Mammary epithelial cell (primary cell): ENCODE data around the gene ZNF597.

Experiments used
- CTCF ChIP-seq, 2 donors: IDR thresholded peaks in 1 of 2; conservative IDR thresholded peaks in 1 of 2; 2 replicates each; pipeline ENCODE4 v1.5.1; 2011 to 2012; ENCODE audit warnings: inconsistent platforms in 2 of 2, low read length in 2 of 2, mild to moderate bottlenecking in 2 of 2, control low read depth in 1 of 2, low read depth in 1 of 2; ENCODE audit not compliant: insufficient read depth in 1 of 2; ENCODE audit errors: extremely low read depth in 1 of 2
- EZH2 ChIP-seq: IDR thresholded peaks from 2 replicates; pipeline ENCODE4 v1.6.1; 2012; ENCODE audit warnings: low read length, inconsistent platforms, borderline replicate concordance

- TF ChIP-seq CTCF (conservative IDR thresholded peaks at IDR 0.05 in 1 of 2, IDR thresholded peaks at IDR 0.05 in 1 of 2; ENCODE audit: extremely low read depth in 1 of 2, insufficient read depth in 1 of 2, low read depth in 1 of 2, low read length in 2 of 2) = no peak
- no peak for TF ChIP-seq EZH2
Observed at GRCh38 chr16:3482659-3483241, 39.4 kb upstream of the ZNF597 start.
